Kidney (tissue), 14 donors: ENCODE measurements around the gene ZDHHC18. TPM values are rescaled to one million over a fixed set of nuclear protein-coding genes. Genes with fewer than 3 reads are reported as not detected.

ENCODE experiments used
- DNase-seq, 5 donors: peaks; one replicate each; pipeline ENCODE4 v3.0.0-alpha.2; 2013 to 2020
- FAIRE-seq: peaks from 2 replicates; lab custom pipeline; 2012; peaks lifted over from hg19 to GRCh38; lab: Jason Lieb, UNC
- H3K27ac ChIP-seq, 2 donors: one replicate each; pipeline ENCODE4 v1.7.0; 2013; ENCODE audit warnings: low read depth in 2 of 2, low read length in 2 of 2, inconsistent platforms in 1 of 2
- H3K27me3 ChIP-seq: one replicate; pipeline ENCODE4 v1.7.1; 2013; ENCODE audit warnings: low read length, inconsistent platforms; ENCODE audit not compliant: control insufficient read depth, insufficient read depth
- H3K36me3 ChIP-seq, 3 donors: one replicate each; pipeline versions ENCODE4 v1.7.0 to v1.7.1; 2013; ENCODE audit warnings: low read length in 3 of 3, control low read depth in 1 of 3, inconsistent platforms in 1 of 3; ENCODE audit not compliant: insufficient read depth in 3 of 3, control insufficient read depth in 2 of 3
- H3K4me1 ChIP-seq, 3 donors: one replicate each; pipeline versions ENCODE4 v1.7.0 to v1.7.1; 2013; ENCODE audit warnings: low read length in 3 of 3, inconsistent platforms in 1 of 3, low read depth in 1 of 3; ENCODE audit not compliant: control insufficient read depth in 2 of 3, insufficient read depth in 2 of 3
- H3K4me3 ChIP-seq, 3 donors: one replicate each; pipeline versions ENCODE4 v1.7.0 to v1.8.1; 2013; ENCODE audit warnings: low read length in 3 of 3, control low read depth in 1 of 3, inconsistent platforms in 1 of 3
- H3K9ac ChIP-seq, 3 donors: one replicate each; pipeline versions ENCODE4 v1.7.0 to v1.7.1; 2013; ENCODE audit warnings: low read length in 3 of 3, control low read depth in 1 of 3, inconsistent platforms in 1 of 3
- H3K9me3 ChIP-seq, 3 donors: one replicate each; pipeline versions ENCODE4 v1.7.0 to v1.7.1; 2013; ENCODE audit warnings: low read length in 3 of 3, control low read depth in 1 of 3, inconsistent platforms in 1 of 3; ENCODE audit not compliant: control insufficient read depth in 2 of 3, insufficient read depth in 1 of 3
- CTCF ChIP-seq: IDR thresholded peaks from 3 replicates; pipeline ENCODE4 v1.5.1; 2012; ENCODE audit warnings: mild to moderate bottlenecking, moderate library complexity, borderline replicate concordance; ENCODE audit not compliant: insufficient read depth; ENCODE audit errors: extremely low read depth
- intact Hi-C: fragments of 100-400 bp; cut with DNase I; formaldehyde crosslinking; loops from one replicate; pipeline ENCODE4 v1.11.1; 2022
- polyA plus RNA-seq: library from polyadenylated mRNA; stranded (reverse); fragments of 350-450 nt; fragmentation: Illumina TruSeq; extraction: RNeasy Lipid Tissue Mini Kit (QIAGEN cat#74804); gene quantifications from one replicate; pipeline ENCODE4 v1.2.3, GENCODE V29; 2014; ENCODE audit warnings: low read depth, low replicate concordance; ENCODE audit not compliant: insufficient read depth
- total RNA-seq: library from RNA; stranded (reverse); fragmentation: NEBNext Ultra II Directional; extraction: Animal tissue kit (Norgen Biotek cat#: 25700); gene quantifications from one replicate; pipeline ENCODE4 v1.2.1, GENCODE V29; 2021
- donor health status: control.
- donor health status: control.
- donor health status: control.
- donor health status: control.
- donor health status: control.
- donor health status: DM: yes; HTN: yes; CAD: no.
- donor health status: Normal renal cell carcinoma (clear cell type).

Gene ZDHHC18
- total and polyA plus RNA-seq, 2 donors from 2014 or later = 6.7 to 15.6 TPM

- no peak for FAIRE-seq
- no peak overlapping the region for H3K9ac ChIP-seq
- intact Hi-C loops = no loop called here
These were observed 32.6 kb downstream of the ZDHHC18 start for GRCh38 chr1:26858891-26859640.

GRCh38 chr1:26861286-26861701 is 34.8 kb downstream of the ZDHHC18 start:
- Histone ChIP-seq H3K27me3 (no peaks in the 10 kb centered on the region), H3K4me3 (no peak overlapping the region), H3K4me1 (peaks cover 0 to 5% (median 0%) of the 10 kb centered on the region in 3 donors), H3K36me3 (peaks cover 0 to under 1% (median 0%) of the 10 kb centered on the region in 3 donors), H3K9me3 (no peaks in the 10 kb centered on the region), H3K27ac (no peak overlapping the region), H3K9ac (no peak overlapping the region)
- TF ChIP-seq CTCF = no peak
- no peak for DNase-seq
- intact Hi-C loops = no loop called here
- no peak for FAIRE-seq

More at GRCh38 chr1:26858891-26859640, 32.6 kb downstream of the ZDHHC18 start:
- Histone ChIP-seq H3K36me3 (peaks cover 0 to 5% (median 0%) of the 10 kb centered on the region in 3 donors), H3K4me1 (peaks cover 0 to 1% (median 0%) of the 10 kb centered on the region in 3 donors), H3K4me3 (no peak overlapping the region), H3K27ac (no peak overlapping the region), H3K9me3 (no peaks in the 10 kb centered on the region), H3K27me3 (no peaks in the 10 kb centered on the region)
- TF ChIP-seq CTCF = no peak
- no peak for DNase-seq

- no peak for TF ChIP-seq CTCF
- FAIRE-seq (no peak), DNase-seq (peak in 4 of 5 donors; percentile 33 to 87 (median 48))
- intact Hi-C loops = no loop called here
- H3K27ac ChIP-seq = no peak overlapping the region
- no peaks in the 10 kb centered on the region for H3K36me3 ChIP-seq
- no peak overlapping the region for H3K9ac ChIP-seq
- no peak overlapping the region for H3K4me3 ChIP-seq
- H3K4me1 ChIP-seq = peaks cover 0 to 5% (median 0%) of the 10 kb centered on the region in 3 donors
- H3K27me3 ChIP-seq = no peaks in the 10 kb centered on the region
- H3K9me3 ChIP-seq = no peaks in the 10 kb centered on the region
These were observed 35.4 kb downstream of the ZDHHC18 start for GRCh38 chr1:26861889-26862378.
